WTC11 (cell line): ENCODE data around the gene TLR3. TPM values are rescaled to one million over a fixed set of nuclear protein-coding genes. Genes with fewer than 3 reads are reported as not detected.
A peak's percentile ranks its signal among the peaks of the same experiment; 100 is the strongest.

Experiments
- ATAC-seq: fragments of 200-7000 bp; cut with Tn5 transposase; 2 replicates; pipeline ENCODE4 v1.10.0; 2021; ENCODE audit warnings: mild to moderate bottlenecking, moderate library complexity
- CTCF ChIA-PET: fragments of 300-600 bp; sonication (Branson Sonifier 250); formaldehyde crosslinking; loops from one replicate; lab custom pipeline; 2021; ENCODE audit warnings: antibody characterized with exemption; lab: Charles Lee
- POLR2A ChIA-PET: fragments of 350-600 bp; sonication (Branson Sonifier 250); formaldehyde crosslinking; loops from one replicate; lab custom pipeline; 2021; ENCODE audit warnings: antibody characterized with exemption; lab: Charles Lee
- DNase-seq: peaks from one replicate; pipeline ENCODE4 v3.0.0; 2021; ENCODE audit warnings: low spot score
- H3K27ac Mint-ChIP-seq: 2 replicates; pipeline ENCODE4 v1.8.0; 2021; ENCODE audit warnings: mixed read lengths
- H3K27me3 Mint-ChIP-seq: 2 replicates; pipeline ENCODE4 v1.8.0; 2021; ENCODE audit warnings: low read depth, mild to moderate bottlenecking, moderate library complexity, mixed read lengths
- H3K36me3 Mint-ChIP-seq: 2 replicates; pipeline ENCODE4 v1.8.0; 2021; ENCODE audit warnings: mixed read lengths
- H3K4me1 Mint-ChIP-seq: 2 replicates; pipeline ENCODE4 v1.8.0; 2022; ENCODE audit warnings: mixed read lengths
- H3K4me3 Mint-ChIP-seq: 2 replicates; pipeline ENCODE4 v1.8.0; 2021; ENCODE audit warnings: mild to moderate bottlenecking, moderate library complexity, mixed read lengths
- H3K9me3 Mint-ChIP-seq: 2 replicates; pipeline ENCODE4 v1.8.0; 2021; ENCODE audit warnings: mixed read lengths
- AR ChIP-seq: fragments of 250-450 bp; sonication (Bioruptor Pico); IDR thresholded peaks from 2 replicates; pipeline ENCODE4 v1.9.0; 2021; ENCODE audit warnings: mild to moderate bottlenecking
- ARID4B ChIP-seq: sonication (generic); formaldehyde crosslinking; IDR thresholded peaks from 2 replicates; pipeline ENCODE4 v1.8.0; 2023; ENCODE audit warnings: missing genetic modification reagents, mild to moderate bottlenecking, borderline replicate concordance
- E2F1 ChIP-seq: sonication (generic); formaldehyde crosslinking; IDR thresholded peaks from 2 replicates; pipeline ENCODE4 v1.8.0; 2022; ENCODE audit warnings: mild to moderate bottlenecking, missing genetic modification reagents
- JUN ChIP-seq: sonication (generic); formaldehyde crosslinking; IDR thresholded peaks from 2 replicates; pipeline ENCODE4 v1.8.0; 2023; ENCODE audit warnings: mild to moderate bottlenecking, missing genetic modification reagents
- NFATC4 ChIP-seq: fragments of 250-450 bp; sonication (Bioruptor Pico); IDR thresholded peaks from 2 replicates; pipeline ENCODE4 v1.9.0; 2021; ENCODE audit warnings: mild to moderate bottlenecking
- OVOL2 ChIP-seq: fragments of 250-450 bp; sonication (Bioruptor Pico); IDR thresholded peaks from 2 replicates; pipeline ENCODE4 v1.9.0; 2021; ENCODE audit warnings: mild to moderate bottlenecking, borderline replicate concordance
- PREB ChIP-seq: sonication (generic); formaldehyde crosslinking; IDR thresholded peaks from 2 replicates; pipeline ENCODE4 v1.8.1; 2022; ENCODE audit warnings: mild to moderate bottlenecking, missing genetic modification reagents, moderate library complexity, borderline replicate concordance
- USF2 ChIP-seq: sonication (generic); formaldehyde crosslinking; IDR thresholded peaks from 2 replicates; pipeline ENCODE4 v1.8.1; 2023; ENCODE audit warnings: mild to moderate bottlenecking, missing genetic modification reagents, moderate library complexity
- ZNF138 ChIP-seq: sonication (generic); formaldehyde crosslinking; conservative IDR thresholded peaks from 2 replicates; pipeline ENCODE4 v1.8.1; 2022; ENCODE audit warnings: mild to moderate bottlenecking, moderate library complexity, missing genetic modification reagents
- ZNF232 ChIP-seq: sonication (generic); formaldehyde crosslinking; IDR thresholded peaks from 2 replicates; pipeline ENCODE4 v1.8.0; 2022; ENCODE audit warnings: mild to moderate bottlenecking, missing genetic modification reagents
- ZNF281 ChIP-seq: sonication (generic); formaldehyde crosslinking; IDR thresholded peaks from 2 replicates; pipeline ENCODE4 v1.8.0; 2023; ENCODE audit warnings: mild to moderate bottlenecking, missing genetic modification reagents
- total RNA-seq: library from RNA; stranded (reverse); gene quantifications from 3 replicates; pipeline ENCODE4 v1.2.3, GENCODE V29; 2021
- TF ChIP-seq, protein P1 (sequence below): sonication (generic); formaldehyde crosslinking; conservative IDR thresholded peaks from 2 replicates; pipeline ENCODE4 v1.8.1; 2022; ENCODE audit warnings: mild to moderate bottlenecking, missing genetic modification reagents
- TF ChIP-seq, protein P2 (sequence below): sonication (generic); formaldehyde crosslinking; IDR thresholded peaks from 2 replicates; pipeline ENCODE4 v1.8.1; 2023; ENCODE audit warnings: mild to moderate bottlenecking, moderate library complexity, missing genetic modification reagents

TLR3 gene
- total RNA-seq, 1 experiment from 2014 or later, result 1.8 TPM

DNA sequence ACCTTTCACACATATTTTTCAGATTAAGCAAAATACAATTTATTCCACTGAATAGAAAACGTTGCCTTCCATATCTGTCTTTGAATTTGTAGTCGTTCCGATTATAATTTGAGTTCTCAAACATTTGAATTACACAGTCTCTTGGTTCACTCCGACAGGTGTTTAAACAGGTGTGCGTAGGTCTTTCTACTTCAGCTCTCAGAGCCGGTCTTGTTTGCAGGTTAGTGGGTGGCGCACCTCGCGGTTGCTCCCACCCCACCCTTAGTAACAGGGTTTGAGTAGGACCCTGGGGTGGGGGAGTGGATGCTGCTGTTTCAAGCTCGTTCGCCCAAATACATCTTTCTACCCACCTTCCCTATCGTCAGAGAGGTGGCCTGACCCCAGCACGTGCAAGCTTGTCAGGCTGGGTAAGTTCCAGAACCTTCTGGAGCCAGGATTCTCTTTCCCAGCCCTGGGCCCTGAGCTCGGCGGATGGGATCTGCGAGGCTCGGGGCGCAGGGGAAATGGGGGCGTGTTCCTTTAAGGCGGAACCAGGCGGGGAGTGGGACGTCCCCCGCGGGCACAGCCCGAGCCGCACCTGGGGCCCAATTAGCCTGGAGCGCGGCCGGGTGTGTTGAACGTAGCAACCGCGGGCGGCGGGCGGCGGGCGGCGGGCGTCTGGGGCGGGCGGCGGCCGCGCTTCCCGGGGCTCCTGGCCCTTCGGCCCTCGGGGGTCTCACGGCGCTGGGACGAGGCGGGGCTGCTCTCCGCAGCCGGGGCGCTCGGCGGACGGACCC is 35.3 kb downstream of the TLR3 start, which contains the start of gene FAM149A (continued):
- no peak for TF ChIP-seq AR (CRISPR knock-in tag)
- TF ChIP-seq ARID4B (CRISPR knock-in tag), result peak; percentile 80; the same call in 1 of the 2 replicates
- TF ChIP-seq PREB (CRISPR knock-in tag), result no peak
- no peak for TF ChIP-seq USF2 (CRISPR knock-in tag)
- TF ChIP-seq, protein P1, sequence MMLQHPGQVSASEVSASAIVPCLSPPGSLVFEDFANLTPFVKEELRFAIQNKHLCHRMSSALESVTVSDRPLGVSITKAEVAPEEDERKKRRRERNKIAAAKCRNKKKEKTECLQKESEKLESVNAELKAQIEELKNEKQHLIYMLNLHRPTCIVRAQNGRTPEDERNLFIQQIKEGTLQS, result no peak
- peak; percentile 26; the same call in 1 of the 2 replicates for TF ChIP-seq ZNF281 (CRISPR knock-in tag)
- no peak for TF ChIP-seq NFATC4 (CRISPR knock-in tag)

DNA sequence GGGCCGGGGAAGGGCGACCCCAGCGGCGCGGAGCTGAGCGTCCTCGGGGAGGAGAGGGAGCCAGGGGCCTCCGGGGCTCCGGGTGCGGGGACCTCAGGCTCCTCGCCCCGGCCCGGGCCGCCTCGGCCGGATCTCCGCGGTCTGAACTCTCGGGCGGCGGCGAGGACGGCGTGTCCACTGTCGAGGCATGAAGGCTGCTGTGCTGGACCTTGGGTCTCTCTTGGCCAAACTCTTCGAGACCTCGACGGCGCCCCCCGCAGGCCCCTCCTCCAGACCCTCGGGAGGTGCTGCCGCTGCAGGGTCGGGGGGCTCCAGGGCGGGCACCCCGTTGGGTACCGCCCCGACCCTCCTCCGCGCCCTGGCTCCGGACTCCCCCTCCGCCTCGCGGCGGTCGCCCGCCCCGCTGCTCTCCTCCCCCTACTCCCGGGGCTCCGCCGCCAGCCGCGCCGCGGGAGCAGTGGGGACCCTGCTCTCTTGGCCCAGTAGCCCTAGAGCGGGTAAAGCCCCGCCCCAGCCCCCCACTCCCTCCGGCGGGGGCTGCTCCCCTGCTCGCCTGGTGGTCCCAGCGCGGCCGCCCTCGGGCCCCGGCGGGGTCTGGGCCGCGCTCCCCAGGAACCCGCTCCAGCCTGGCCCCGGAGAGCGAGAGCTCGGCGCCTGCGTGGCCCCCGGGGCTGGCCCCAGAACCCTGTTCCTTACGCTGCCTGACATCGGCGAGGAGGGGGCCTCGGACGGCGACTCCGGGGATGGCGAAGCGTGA is 36.1 kb downstream of the TLR3 start:
- DNase-seq, result peak; percentile 52
- H3K27me3 Mint-ChIP-seq, result peaks cover 42% of the 10 kb centered on the region
- no peak overlapping the region for H3K27ac Mint-ChIP-seq
- H3K4me1 Mint-ChIP-seq, result peaks cover 36% of the 10 kb centered on the region
- ChIA-PET POLR2A (no interaction called here), CTCF (interaction anchor here (0.6 to 2.3 kb wide), 5 partner anchors 28 to 507 kb away, joined by 3 to 6 read pairs (median 3); no protein-coding TSS in a partner anchor)
- peak; percentile 44 for ATAC-seq
- peaks cover 5% of the 10 kb centered on the region; the same call in 1 of the 2 replicates for H3K36me3 Mint-ChIP-seq
- H3K9me3 Mint-ChIP-seq, result peaks cover 5% of the 10 kb centered on the region
- peak overlapping the region; percentile 80 for H3K4me3 Mint-ChIP-seq
- TF ChIP-seq E2F1 (CRISPR knock-in tag) (no peak), ZNF232 (no peak), AR (CRISPR knock-in tag) (no peak), OVOL2 (CRISPR knock-in tag) (no peak), JUN (no peak), ZNF138 (no peak)
- TF ChIP-seq, protein P2, sequence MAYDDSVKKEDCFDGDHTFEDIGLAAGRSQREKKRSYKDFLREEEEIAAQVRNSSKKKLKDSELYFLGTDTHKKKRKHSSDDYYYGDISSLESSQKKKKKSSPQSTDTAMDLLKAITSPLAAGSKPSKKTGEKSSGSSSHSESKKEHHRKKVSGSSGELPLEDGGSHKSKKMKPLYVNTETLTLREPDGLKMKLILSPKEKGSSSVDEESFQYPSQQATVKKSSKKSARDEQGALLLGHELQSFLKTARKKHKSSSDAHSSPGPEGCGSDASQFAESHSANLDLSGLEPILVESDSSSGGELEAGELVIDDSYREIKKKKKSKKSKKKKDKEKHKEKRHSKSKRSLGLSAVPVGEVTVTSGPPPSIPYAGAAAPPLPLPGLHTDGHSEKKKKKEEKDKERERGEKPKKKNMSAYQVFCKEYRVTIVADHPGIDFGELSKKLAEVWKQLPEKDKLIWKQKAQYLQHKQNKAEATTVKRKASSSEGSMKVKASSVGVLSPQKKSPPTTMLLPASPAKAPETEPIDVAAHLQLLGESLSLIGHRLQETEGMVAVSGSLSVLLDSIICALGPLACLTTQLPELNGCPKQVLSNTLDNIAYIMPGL (CRISPR knock-in tag), result peak; percentile 65; the same call in 1 of the 2 replicates
